ENCODE measurements around the gene NMB.

Gene NMB

GRCh38 chr15:84666373-84666772, 8.4 kb upstream of the NMB start:
- no peak overlapping the region for H3K4me3 Mint-ChIP-seq
- peaks cover 29% of the 10 kb centered on the region for H3K4me1 Mint-ChIP-seq
- H3K27me3 Mint-ChIP-seq = no peaks in the 10 kb centered on the region
- H3K27ac Mint-ChIP-seq = peak overlapping the region; percentile 79
- peaks cover 9% of the 10 kb centered on the region for H3K36me3 Mint-ChIP-seq
- H3K9me3 Mint-ChIP-seq = no peaks in the 10 kb centered on the region

GRCh38 chr15:84661001-84661400, 3.0 kb upstream of the NMB start:
- peaks cover 20% of the 10 kb centered on the region for H3K4me1 Mint-ChIP-seq
- H3K9me3 Mint-ChIP-seq = no peaks in the 10 kb centered on the region
- H3K4me3 Mint-ChIP-seq = no peak overlapping the region
- H3K27ac Mint-ChIP-seq = no peak overlapping the region
- H3K27me3 Mint-ChIP-seq = no peaks in the 10 kb centered on the region
- H3K36me3 Mint-ChIP-seq = peaks cover 2% of the 10 kb centered on the region

GRCh38 chr15:84659904-84660781, 2.1 kb upstream of the NMB start:
- Mint-ChIP-seq H3K9me3 (no peaks in the 10 kb centered on the region), H3K27me3 (no peaks in the 10 kb centered on the region), H3K36me3 (peaks cover 2% of the 10 kb centered on the region), H3K4me3 (peak overlapping the region; percentile 23), H3K27ac (peak overlapping the region; percentile 76), H3K4me1 (peaks cover 24% of the 10 kb centered on the region)

DNA sequence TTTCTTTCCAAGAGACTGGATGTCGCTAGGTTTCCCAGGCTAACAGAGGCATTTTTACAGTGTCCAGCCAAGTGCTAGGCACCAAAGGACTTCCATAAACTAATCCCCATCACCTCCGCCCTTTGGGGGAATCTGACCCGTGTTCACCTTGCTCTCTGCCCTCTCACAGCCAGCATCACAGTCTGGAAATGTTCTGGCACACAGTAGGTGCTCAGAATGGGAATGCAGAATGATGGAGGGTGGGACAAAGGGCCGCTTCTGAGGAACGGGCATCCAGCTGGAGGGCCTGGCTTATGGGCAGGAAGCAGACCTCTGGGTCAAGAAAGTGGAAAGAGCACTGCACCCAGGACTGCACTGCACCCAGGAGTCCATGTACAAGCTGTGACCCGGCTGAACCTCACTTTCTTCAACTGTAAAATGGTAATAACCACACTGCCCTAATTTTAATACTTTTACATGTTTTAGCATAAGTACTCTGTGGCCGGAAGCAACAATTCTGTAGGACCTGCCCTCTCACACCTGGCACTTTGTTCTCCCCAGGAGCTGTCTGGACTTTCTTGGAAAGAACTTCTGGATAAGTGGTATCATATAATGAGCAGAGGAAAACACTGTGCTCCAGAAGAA, 901 bp upstream of the NMB start:
- no peaks in the 10 kb centered on the region for H3K27me3 Mint-ChIP-seq
- H3K4me1 Mint-ChIP-seq = peaks cover 29% of the 10 kb centered on the region
- H3K9me3 Mint-ChIP-seq = no peaks in the 10 kb centered on the region
- H3K27ac Mint-ChIP-seq = peak overlapping the region; percentile 83
- no peaks in the 10 kb centered on the region for H3K36me3 Mint-ChIP-seq
- peak overlapping the region; percentile 82 for H3K4me3 Mint-ChIP-seq

- Mint-ChIP-seq H3K4me1 (peaks cover 37% of the 10 kb centered on the region), H3K9me3 (no peaks in the 10 kb centered on the region), H3K27me3 (no peaks in the 10 kb centered on the region), H3K36me3 (no peaks in the 10 kb centered on the region), H3K4me3 (peak overlapping the region; percentile 81), H3K27ac (peak overlapping the region; percentile 87)
Measured at GRCh38 chr15:84657748-84658079, 285 bp downstream of the NMB start.

DNA sequence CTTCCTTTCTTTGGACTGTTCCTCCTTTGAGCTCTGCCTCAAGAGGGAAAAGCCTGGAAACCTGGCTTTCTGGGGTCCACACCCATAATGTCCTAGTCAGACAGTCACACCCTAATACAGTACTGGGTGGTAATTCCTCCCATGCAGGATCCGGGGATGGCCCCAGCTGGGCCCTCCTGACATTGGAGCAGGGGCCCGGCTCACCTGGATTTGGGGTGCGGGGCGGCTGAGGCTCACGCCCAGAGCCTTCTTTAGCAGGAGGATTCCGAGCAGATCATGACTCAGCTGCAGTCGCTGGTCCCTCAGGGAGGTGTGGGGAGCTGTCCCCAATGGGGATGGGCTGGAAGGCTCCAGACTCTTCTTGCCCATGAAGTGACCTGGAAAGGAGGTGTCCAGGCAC, 1.0 kb downstream of the NMB start:
- no peak overlapping the region for H3K27ac Mint-ChIP-seq

DNA sequence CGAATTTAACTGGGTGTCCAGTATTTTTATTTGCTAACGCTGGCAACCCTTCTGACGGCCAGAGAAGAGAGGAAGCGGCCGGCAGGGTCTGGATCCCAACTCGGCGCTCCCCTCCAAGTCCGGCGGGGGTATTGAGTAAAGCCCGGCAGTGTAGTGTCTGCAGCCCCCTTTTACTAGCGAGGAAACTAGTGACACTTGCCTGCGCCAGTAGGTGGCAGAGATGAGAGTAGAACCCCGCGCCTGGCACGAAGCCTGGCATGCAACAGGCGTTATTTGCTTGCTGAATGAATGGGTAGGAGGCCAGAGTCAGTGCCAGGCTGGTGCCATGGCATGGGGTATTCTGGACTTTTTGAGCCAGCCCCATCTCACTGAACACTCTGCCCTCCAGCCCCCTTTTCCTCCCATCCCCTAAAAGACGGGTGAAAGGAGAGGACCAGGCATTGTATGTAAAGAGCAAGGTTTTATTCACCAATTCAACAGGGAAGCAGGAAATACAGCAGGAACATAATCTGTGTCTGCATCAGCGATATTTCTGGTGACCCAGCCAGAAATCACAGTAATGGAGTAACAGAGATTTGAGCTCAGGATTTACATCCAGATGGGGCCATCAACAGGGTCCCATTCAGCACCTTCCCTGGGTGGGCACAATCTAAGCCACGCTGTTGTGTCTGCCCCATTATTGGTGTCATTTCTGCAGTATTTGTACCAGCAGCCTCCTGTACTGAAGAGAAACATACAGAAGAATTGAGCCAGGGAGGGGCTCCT, 3.1 kb downstream of the NMB start:
- Mint-ChIP-seq H3K4me1 (peaks cover 45% of the 10 kb centered on the region), H3K27ac (peak overlapping the region; percentile 91), H3K27me3 (no peaks in the 10 kb centered on the region), H3K9me3 (no peaks in the 10 kb centered on the region), H3K36me3 (peaks cover 8% of the 10 kb centered on the region), H3K4me3 (peak overlapping the region; percentile 96)

More for the DNA sequence above, 1.0 kb downstream of the NMB start:
- Mint-ChIP-seq H3K36me3 (peaks cover 4% of the 10 kb centered on the region), H3K4me1 (peaks cover 42% of the 10 kb centered on the region), H3K27me3 (no peaks in the 10 kb centered on the region), H3K4me3 (peak overlapping the region; percentile 81), H3K9me3 (no peaks in the 10 kb centered on the region)

- no peaks in the 10 kb centered on the region for H3K27me3 Mint-ChIP-seq
- peaks cover 43% of the 10 kb centered on the region for H3K4me1 Mint-ChIP-seq
- peak within 1 kb of the TSS; percentile 95 for H3K27ac Mint-ChIP-seq
- H3K36me3 Mint-ChIP-seq = peaks cover 9% of the 10 kb centered on the region
- no peaks in the 10 kb centered on the region for H3K9me3 Mint-ChIP-seq
- H3K4me3 Mint-ChIP-seq = peak within 1 kb of the TSS; percentile 96
Measured at GRCh38 chr15:84653910-84654688, 3.9 kb downstream of the NMB start, which contains the start of gene WDR73. Gene WDR73 (minus strand): TSS chr15:84654283. CDS start chr15:84654274, 9 bp downstream.

DNA sequence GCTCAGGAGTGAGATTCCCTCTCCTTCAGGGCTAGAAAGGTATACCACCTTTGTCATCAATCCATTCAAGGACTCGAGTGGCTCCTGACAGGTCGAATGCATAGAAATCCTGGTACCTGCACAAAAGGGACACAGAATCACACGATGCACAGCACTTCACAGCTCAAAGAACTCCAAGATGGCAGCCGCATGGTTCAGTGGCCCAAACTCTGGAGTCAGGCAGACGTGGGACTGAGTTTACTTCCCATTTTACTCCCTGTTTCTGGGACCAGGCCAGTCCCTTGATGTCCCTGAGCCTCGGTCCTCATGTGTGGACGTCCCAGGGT, 4.5 kb downstream of the NMB start:
- Mint-ChIP-seq H3K4me3 (peak overlapping the region; percentile 96), H3K27me3 (no peaks in the 10 kb centered on the region), H3K4me1 (peaks cover 43% of the 10 kb centered on the region), H3K9me3 (no peaks in the 10 kb centered on the region), H3K27ac (peak overlapping the region; percentile 95), H3K36me3 (peaks cover 13% of the 10 kb centered on the region)

DNA sequence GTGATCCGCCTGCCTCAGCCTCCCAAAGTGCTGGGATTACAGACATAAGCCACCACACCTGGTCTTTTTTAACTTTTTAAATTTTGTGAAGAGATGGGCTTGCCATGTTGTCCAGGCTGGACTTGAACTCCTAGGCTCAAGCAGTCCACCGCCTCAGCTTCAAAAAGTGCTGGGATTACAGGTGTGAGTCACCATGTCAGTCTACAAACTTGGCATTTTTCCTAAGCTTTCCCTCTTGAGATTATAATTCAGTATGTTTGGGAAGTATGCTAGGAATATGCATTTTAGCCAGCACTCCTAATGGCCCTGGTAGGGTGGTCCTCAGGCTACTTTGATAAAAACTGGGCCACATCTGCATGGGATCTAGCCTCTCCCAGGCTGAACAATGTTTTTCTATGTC, 8.3 kb downstream of the NMB start:
- Mint-ChIP-seq H3K27me3 (no peaks in the 10 kb centered on the region), H3K27ac (peak overlapping the region; percentile 8), H3K9me3 (no peaks in the 10 kb centered on the region), H3K4me1 (peaks cover 34% of the 10 kb centered on the region), H3K4me3 (no peak overlapping the region), H3K36me3 (peaks cover 22% of the 10 kb centered on the region)

- Mint-ChIP-seq H3K27ac (no peak overlapping the region), H3K4me3 (no peak overlapping the region), H3K36me3 (peaks cover 22% of the 10 kb centered on the region), H3K9me3 (no peaks in the 10 kb centered on the region), H3K27me3 (no peaks in the 10 kb centered on the region), H3K4me1 (peaks cover 30% of the 10 kb centered on the region)
Measured at GRCh38 chr15:84648539-84648938, 9.5 kb downstream of the NMB start.

DNA sequence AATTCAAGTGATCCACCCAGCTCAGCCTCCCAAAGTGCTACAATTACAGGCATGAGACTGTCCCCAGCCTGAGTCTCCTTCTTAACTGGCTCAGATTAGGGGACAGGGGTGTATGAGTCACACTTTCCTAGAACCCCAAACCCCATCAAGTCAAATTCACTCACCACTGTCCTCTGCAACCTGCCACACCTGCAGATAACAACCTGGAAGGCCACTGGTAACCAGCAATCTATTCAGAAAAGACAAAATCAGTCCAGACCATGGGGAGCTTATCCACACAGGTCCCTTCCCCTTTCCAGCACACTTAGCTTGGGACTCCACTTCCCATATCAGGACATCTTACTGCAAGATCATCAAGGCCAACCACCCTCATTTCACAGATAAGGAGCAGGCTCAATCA, 10.3 kb downstream of the NMB start:
- H3K4me3 Mint-ChIP-seq = no peak overlapping the region
- peaks cover 25% of the 10 kb centered on the region for H3K36me3 Mint-ChIP-seq
- no peaks in the 10 kb centered on the region for H3K9me3 Mint-ChIP-seq
- H3K27me3 Mint-ChIP-seq = no peaks in the 10 kb centered on the region
- peaks cover 26% of the 10 kb centered on the region for H3K4me1 Mint-ChIP-seq
- H3K27ac Mint-ChIP-seq = peak overlapping the region; percentile 81

DNA sequence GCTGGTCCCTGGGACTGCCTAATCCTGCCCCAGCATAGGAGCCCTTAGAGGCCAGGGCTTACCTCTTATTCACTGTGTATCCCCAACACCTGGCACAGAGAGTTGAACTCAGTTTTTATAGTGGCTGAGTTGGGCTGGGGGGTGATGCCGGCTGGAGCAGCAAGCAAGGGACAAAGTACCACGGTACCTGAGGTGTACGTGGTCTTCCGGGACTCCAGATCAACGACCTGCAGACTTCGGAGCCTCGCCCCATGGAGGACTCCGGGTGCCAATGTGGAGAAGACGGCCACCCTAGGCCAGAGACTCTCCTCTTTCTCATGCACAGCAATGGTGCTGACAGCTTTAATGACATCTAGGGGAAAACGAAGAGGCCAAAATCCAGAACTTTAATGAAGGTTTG, 12.0 kb downstream of the NMB start:
- Mint-ChIP-seq H3K4me1 (peaks cover 16% of the 10 kb centered on the region), H3K36me3 (peaks cover 17% of the 10 kb centered on the region), H3K27ac (peak overlapping the region; percentile 51), H3K9me3 (no peaks in the 10 kb centered on the region), H3K27me3 (no peaks in the 10 kb centered on the region), H3K4me3 (no peak overlapping the region)

DNA sequence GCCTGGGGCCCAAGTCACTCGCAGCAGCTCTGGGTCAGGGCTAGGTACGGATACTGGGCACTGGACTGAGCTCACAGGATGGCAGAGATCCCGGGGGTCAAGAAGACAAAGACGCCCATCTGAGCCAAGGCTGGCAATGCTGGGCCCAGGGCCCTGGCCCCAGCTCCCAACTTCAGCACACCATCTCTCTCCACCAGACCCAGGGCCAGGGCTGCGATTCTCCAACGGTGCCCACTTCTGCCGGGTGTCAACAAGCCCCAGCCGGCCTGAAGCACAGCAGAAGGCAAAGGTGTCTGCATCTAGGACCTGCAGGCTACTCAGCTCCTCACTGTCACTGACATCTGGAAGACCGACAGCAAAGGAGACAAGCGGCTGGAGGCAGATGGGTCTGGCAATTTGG, 12.5 kb downstream of the NMB start:
- Mint-ChIP-seq H3K4me1 (peaks cover 20% of the 10 kb centered on the region), H3K4me3 (no peak overlapping the region), H3K27ac (no peak overlapping the region), H3K9me3 (no peaks in the 10 kb centered on the region), H3K36me3 (peaks cover 19% of the 10 kb centered on the region), H3K27me3 (no peaks in the 10 kb centered on the region)

DNA sequence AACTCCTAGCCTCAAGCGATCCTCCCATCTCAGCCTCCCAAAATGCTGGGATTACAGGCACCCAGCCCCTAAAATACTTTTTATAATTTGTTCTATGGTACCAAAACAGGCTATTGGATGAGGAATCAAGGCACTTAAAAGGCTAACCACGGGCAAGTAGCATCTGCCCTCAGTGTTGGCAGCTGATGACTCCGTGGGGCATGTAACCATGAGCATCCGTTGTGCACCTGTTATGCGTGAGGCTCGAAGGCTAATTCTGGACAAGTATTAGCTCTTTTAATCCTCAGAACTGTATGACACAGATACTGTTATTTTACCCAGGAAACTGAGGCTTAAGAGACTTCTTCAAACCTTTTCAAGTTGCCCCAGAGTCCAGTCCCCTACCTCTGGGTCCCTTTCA, 14.2 kb downstream of the NMB start:
- Mint-ChIP-seq H3K27ac (no peak overlapping the region), H3K4me3 (no peak overlapping the region), H3K4me1 (peaks cover 15% of the 10 kb centered on the region), H3K9me3 (no peaks in the 10 kb centered on the region), H3K36me3 (peaks cover 15% of the 10 kb centered on the region), H3K27me3 (no peaks in the 10 kb centered on the region)

Data from activated naive CD4-positive, alpha-beta T cell treated with anti-CD3 and anti-CD28 coated beads, Interleukin-2, amount 50 U/mL, for 24 hours (primary cell).